BJ (cell line): ENCODE measurements around the gene EHBP1. TPM values are rescaled to one million over a fixed set of nuclear protein-coding genes. Genes with fewer than 3 reads are reported as not detected.

ENCODE experiments used
- CTCF ChIA-PET: fragments of 350-600 bp; formaldehyde crosslinking; extraction: SDS; loops from one replicate; lab custom pipeline; 2021; ENCODE audit warnings: antibody characterized with exemption, inconsistent platforms; lab: Yijun Ruan, JAX
- POLR2A ChIA-PET: fragments of 300-600 bp; sonication (Branson Sonifier 250); formaldehyde crosslinking; extraction: SDS; loops from one replicate; lab custom pipeline; 2021; ENCODE audit warnings: antibody characterized with exemption; lab: Charles Lee
- DNase-seq: peaks from one replicate; pipeline ENCODE4 v3.0.0-alpha.2; 2011; ENCODE audit warnings: low read depth
- H3K27me3 ChIP-seq: 2 replicates; pipeline ENCODE4 v1.6.0; 2011; ENCODE audit warnings: low read length; ENCODE audit not compliant: control insufficient read depth, insufficient read depth
- H3K36me3 ChIP-seq: 2 replicates; pipeline ENCODE4 v1.5.1; 2011; ENCODE audit warnings: low read length; ENCODE audit not compliant: control insufficient read depth, insufficient read depth
- H3K4me3 ChIP-seq: 2 replicates; pipeline ENCODE4 v1.5.1; 2011; ENCODE audit warnings: low read depth, mild to moderate bottlenecking, control low read depth, low read length
- polyA plus RNA-seq: library from polyadenylated mRNA; depleted of rRNA; stranded (reverse); fragments of >200 nt; gene quantifications from 2 replicates; pipeline ENCODE4 v1.2.3, GENCODE V29; 2011
- TF ChIP-seq, protein P1 (sequence below): IDR thresholded peaks from 2 replicates; pipeline ENCODE4 v1.5.1; 2011; ENCODE audit warnings: low read depth, mild to moderate bottlenecking, control low read depth, inconsistent platforms, low read length, moderate library complexity; ENCODE audit not compliant: insufficient read depth

Gene EHBP1
- polyA plus RNA-seq, 1 experiment: 43.8 TPM

DNA sequence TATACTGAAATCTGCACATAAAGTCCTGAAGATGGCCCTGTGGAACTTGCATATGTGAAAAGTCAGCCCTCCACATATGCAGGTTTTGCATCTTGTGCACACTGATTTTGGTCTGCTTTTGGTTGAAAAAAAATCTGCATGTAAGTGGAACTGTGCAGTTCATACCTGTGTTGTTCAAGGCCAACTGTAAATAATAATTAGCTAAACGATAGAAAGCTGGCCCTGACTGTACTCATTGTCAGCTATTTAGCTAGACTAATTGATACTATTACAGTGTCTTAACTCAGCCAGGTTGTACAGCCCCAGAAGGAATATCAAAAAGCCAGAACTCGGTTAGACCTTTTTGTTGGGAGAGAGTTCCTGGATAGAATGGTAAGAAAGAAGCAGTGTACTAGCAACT is 54.5 kb downstream of the EHBP1 start:
- POLR2A ChIA-PET: no interaction called here
- TF ChIP-seq, protein P1, sequence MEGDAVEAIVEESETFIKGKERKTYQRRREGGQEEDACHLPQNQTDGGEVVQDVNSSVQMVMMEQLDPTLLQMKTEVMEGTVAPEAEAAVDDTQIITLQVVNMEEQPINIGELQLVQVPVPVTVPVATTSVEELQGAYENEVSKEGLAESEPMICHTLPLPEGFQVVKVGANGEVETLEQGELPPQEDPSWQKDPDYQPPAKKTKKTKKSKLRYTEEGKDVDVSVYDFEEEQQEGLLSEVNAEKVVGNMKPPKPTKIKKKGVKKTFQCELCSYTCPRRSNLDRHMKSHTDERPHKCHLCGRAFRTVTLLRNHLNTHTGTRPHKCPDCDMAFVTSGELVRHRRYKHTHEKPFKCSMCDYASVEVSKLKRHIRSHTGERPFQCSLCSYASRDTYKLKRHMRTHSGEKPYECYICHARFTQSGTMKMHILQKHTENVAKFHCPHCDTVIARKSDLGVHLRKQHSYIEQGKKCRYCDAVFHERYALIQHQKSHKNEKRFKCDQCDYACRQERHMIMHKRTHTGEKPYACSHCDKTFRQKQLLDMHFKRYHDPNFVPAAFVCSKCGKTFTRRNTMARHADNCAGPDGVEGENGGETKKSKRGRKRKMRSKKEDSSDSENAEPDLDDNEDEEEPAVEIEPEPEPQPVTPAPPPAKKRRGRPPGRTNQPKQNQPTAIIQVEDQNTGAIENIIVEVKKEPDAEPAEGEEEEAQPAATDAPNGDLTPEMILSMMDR: no peak
- CTCF ChIA-PET: no interaction called here

DNA sequence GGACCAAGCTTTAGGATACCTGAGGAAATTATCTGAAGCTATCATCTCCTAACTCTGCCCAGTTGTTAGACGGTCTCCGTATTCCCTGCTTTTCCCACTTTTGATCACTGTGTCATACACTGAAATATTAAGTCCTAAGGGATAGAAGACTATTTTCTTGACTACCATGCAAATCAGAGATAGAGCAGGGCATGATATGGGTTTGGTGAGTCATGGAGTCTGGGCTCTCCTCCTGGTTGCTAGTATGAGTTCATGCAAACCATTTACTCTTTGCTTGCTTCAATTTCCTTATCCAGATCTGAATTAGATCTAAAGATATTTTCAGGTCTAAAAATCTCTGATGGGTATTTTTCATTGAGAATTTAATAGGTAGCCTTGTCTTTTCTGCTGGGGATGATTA is 55.0 kb downstream of the EHBP1 start:
- POLR2A ChIA-PET: no interaction called here

More for the DNA sequence above, 54.5 kb downstream of the EHBP1 start:
- H3K4me3 ChIP-seq: no peak overlapping the region
- DNase-seq: no peak
- no peaks in the 10 kb centered on the region for H3K36me3 ChIP-seq
- H3K27me3 ChIP-seq: no peaks in the 10 kb centered on the region

DNA sequence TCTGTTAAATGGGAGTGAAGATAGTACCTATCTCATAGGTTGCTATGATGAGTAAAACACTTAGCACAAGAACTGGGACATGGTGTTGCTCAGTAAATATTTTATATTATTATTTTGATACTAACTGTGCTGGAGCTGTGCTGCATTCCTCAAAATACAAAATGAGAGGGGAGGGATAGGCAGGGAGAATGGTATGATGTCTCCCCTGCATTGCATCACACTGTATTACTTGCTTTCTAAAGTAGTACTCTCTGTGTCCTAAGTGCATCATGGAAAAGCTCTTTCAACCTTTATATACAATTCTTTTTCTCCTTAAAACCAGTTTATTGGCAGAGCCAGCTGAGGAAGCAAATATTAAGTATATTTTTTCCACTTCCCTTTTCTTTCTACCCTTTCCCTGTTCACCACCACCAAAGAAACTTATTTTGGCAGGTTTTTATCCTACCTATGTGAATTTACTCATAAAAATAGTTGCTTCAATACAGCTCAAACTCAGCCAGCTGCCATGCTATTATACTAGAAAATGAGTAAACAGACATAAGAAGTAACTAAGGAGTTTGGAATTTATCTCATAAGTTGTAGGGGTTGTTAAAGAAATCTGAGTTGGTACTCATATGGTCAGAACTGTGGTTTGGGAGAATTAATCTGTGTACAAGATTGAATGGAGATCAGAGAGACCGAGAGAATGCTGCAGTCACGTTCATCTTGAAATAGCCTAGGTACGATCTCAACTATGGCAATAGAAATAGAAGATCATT is 60.3 kb downstream of the EHBP1 start:
- ChIA-PET POLR2A (interaction anchor here (0.5 kb wide), 1 partner anchor 9 kb away, joined by 10 read pairs; no protein-coding TSS in a partner anchor), CTCF (interaction anchor here (0.8 to 1.2 kb wide), 2 partner anchors 308 to 309 kb away, joined by 3 read pairs; no protein-coding TSS in a partner anchor)
- Histone ChIP-seq H3K27me3 (no peaks in the 10 kb centered on the region), H3K36me3 (no peaks in the 10 kb centered on the region), H3K4me3 (no peak overlapping the region)
- no peak for DNase-seq
- TF ChIP-seq, protein P1: no peak

More for the DNA sequence above, 55.0 kb downstream of the EHBP1 start:
- Histone ChIP-seq H3K36me3 (no peaks in the 10 kb centered on the region), H3K4me3 (no peak overlapping the region), H3K27me3 (no peaks in the 10 kb centered on the region)
- no peak for DNase-seq
- CTCF ChIA-PET: no interaction called here
- TF ChIP-seq, protein P1: no peak

DNA sequence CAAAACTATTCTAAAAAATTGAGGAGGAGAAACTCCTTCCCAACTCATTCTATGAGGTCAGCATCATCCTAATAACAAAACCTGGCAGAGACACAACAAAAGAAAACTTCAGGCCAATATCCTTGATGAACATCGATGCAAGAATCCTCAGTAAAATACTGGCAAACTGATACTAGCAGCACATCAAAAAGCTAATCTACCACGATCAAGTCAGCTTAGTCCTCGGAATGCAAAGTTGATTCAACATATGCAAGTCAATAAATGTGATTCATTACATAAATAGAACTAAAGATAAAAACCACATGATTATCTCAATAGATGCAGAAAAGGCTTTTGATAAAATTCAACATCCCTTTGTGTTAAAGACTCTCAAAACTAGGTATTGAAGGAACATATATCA is 63.1 kb downstream of the EHBP1 start:
- TF ChIP-seq, protein P1: no peak
- Histone ChIP-seq H3K36me3 (no peaks in the 10 kb centered on the region), H3K27me3 (no peaks in the 10 kb centered on the region), H3K4me3 (no peak overlapping the region)
- ChIA-PET CTCF (interaction anchor here (0.8 to 1.9 kb wide), 2 partner anchors 96 to 312 kb away, joined by 3 to 9 read pairs; no protein-coding TSS in a partner anchor), POLR2A (no interaction called here)
- DNase-seq: no peak

DNA sequence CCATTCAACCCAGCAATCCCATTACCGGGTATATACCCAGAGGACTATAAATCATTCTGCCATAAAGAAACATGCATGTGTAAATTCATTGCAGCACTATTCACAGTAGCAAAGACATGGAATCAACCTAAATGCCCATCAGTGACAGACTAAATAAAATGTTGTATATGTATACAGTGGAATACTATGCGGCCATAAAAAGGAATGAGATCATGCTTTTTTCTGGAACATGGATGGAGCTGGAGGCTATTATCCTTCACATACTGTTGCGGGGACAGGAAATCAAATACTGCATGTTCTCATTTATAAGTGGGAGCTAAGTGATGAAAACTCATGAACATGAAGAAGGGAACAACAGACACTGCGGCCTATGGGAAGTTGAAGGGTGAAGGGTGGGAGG is 65.1 kb downstream of the EHBP1 start:
- ChIA-PET CTCF (interaction anchor here (0.6 to 7.7 kb wide), 3 partner anchors 11 to 313 kb away, joined by 3 to 72 read pairs (median 3); no protein-coding TSS in a partner anchor), POLR2A (no interaction called here)
- TF ChIP-seq, protein P1: no peak
- Histone ChIP-seq H3K27me3 (no peaks in the 10 kb centered on the region), H3K36me3 (no peaks in the 10 kb centered on the region), H3K4me3 (no peak overlapping the region)
- DNase-seq: no peak
